ENCODE data around the gene DENND5A.

DENND5A gene

DNA sequence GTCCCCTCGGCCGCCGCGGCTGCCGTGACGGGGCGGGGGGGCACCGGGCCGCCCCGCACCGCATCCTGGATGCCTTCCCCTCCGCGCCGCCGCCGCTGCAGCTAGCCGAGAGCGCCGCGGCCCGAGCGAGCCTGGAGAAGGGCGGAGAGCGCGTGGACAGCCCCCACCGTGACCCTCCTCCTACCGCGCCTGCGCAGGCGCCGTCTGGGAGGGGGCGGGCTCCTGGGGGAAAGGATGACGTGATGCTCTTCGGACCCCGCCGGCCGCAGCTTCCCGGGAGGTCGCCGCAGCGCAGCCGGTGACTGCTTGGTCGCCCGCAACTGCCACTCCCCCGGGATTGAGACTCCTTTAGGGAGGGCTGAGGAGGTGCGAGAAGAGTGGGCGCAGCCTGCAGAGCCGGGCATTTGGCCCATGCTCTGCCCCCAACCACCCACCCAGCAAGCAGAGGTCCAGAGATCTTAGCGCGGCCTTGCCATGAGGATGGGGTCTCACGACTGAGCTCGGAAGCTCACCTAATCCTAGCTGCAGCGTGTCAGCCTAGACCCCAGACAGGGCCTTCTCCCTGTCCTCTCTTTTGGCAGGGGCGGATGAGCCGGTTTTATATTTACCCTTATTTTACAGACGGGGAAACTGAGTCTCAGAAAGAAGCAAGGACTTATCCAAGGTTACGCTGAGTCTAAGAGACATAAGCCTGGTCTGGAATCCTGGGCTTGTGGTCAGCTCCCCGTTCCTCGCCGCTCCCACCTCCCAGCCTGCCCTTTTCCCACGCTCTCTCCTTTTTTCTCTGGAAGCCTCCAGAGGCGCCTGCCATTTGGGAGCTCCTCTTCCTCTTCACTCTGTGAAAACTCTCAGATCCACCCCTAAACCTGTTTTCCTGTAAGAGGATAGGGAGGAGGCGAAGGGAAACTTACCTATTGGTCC lies at the start of gene DENND5A:
TSS of gene DENND5A (minus strand) at position 140 of the 921 bp plus-strand sequence. CDS start 281 bp downstream, outside the sequence.
- peak; percentile 67 to 83 for DNase-seq

DNA sequence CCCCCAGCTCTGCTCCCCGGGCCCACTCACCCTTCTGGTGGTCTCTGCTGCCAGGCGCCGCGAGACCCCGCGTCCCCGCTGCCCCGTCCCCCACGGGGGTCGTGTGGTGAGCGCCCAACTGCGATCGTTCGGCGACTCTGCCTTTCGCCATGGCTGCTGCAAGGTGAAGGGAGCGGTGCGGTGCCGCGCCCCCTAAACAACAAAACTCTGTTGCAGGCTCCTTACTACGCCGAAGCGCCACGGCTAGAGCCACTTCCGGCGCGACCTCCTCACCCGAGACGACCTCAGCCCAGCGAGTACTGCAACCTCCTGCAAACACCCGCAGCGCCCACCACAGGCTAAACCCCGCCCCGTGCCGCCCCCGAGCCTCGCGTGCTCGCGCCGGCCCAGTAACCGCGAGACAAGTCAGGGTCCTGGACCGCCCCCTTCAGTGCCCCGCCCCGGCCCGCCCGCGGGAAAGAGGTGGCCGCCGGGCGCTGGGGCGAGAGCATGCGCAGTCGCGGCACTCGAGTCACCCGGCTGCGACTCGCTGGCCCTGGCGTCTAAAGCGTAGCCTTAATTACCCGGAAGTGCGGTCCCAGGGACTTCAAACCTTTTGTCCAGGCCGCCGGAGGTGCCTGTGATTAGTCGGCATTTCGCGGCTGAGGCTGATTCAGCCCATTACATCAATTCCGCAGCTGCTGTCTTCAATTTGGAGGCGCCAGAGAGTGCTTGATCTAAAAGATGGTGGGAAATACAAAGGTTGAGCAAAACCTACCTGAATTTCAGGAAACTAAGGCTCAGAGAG lies 49.3 kb upstream of the DENND5A start, which contains the start of gene TMEM41B:
TSS of gene TMEM41B (minus strand) at position 303 of the 787 bp plus-strand sequence. CDS start at position 151, 152 bp downstream.
- DNase-seq: peak; percentile 98 to 99

DNA sequence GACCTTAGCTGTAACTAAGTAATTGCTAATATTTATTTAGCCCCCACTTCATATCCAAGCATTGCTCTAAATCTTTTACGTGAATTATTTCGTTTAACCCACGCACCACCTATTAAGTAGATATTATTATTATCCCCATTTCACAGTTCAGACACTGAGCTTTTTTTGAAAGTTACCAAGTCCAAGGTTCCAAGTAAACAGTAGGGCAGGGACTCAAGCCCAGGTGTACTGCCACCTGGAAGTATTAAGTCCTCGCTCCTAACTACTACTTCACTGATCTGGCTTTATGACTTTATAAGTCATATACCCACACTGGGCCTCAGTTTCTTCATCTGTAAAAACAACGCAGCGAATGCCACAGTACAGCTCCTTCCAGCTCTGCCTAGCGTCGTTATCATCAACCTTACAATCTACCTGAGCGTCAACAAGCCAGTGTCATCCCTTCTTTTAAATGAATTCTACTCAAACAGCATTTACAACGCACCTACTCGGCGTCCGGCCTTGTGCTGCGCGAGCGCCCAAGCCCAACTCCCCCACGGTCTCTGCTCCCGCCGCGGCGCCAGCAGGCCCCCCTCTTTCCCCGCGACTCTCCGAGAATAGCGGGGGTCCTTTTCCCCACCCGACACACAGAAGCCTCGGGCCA lies 48.6 kb upstream of the DENND5A start:
- DNase-seq: peak; percentile 28

DNA sequence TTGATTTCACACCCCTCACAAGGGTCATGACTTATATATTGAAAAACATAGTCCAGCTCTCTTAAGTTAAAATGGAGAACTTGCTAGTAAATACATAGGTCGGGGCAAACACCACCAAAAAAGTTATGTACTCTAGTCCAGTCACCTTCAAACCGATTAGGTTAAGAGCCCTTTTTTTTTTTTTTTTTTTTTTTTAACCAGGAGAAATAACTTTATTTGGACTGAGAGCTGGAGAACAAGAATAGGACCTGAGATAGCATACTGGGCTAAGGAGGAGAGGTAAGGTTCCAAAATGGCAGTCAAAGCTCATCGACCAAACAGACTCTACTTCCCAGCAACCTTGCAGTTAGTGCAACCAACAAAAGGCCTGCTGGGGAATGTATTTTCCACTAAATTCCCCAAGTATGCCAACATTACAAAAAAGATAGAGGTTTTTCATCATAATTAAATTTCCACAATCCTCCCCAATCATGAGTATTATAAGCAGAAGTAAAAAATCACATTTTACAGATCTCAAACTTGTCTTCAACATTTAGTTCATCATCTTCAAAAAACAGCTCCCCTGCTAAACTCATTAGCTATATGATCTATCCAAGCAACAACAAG lies 45.4 kb upstream of the DENND5A start:
- no peak for DNase-seq

DNA sequence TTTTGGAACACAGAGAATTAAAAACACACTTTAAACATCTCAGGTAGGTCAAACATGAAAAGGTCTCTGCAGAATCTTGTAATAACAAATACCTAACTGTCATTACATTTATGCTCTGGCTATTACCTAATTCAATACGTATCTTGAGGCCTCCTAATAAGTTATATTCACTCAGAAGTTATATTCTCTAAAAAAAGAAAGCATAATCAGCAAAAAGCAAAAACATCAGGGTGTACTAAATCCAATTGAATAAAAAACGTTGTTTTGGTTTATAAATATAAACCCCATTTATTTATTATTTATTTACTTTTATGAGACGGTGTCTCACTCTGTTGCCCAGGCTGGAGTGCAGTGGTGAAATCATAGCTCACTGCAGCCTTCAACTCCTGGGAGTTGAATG lies 39.0 kb upstream of the DENND5A start:
- DNase-seq: no peak

DNA sequence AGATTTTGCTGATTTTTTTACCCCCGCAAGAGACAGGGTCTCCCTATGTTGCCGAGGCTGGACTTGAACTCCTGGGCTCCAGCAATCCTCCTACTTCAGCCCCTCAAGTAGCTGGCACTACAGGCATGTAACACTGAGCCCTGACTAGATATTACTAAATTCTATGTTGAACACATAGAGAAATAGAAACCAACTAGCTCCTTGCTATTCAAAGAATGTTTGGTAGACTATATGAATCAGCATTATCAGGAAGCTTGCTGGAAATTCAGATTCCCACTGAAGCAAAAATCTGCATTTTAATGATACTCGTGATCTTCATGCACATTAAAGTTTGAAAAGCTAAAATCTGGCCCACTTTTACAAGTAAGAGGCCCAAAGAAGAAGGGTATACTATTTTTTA lies 37.3 kb upstream of the DENND5A start:
- no peak for DNase-seq

DNA sequence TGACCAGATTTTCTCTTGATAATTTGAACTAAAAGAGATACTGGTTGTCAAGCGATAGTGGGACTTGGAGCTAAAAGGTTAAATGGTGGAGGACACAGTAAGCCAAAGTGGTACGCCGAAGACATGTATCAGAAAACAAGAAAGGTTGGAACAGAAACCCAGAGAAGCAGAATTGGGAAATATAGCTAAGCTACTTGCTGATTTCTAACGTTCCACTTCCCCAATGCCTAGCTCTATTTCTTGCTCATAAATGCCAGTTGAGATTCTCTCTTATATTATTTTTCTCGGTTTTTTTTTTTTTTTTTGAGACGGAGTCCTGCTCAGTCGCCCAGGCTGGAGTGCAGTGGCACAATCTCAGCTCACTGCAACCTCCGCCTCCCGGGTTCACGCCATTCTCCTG lies 36.6 kb upstream of the DENND5A start:
- DNase-seq: no peak

DNA sequence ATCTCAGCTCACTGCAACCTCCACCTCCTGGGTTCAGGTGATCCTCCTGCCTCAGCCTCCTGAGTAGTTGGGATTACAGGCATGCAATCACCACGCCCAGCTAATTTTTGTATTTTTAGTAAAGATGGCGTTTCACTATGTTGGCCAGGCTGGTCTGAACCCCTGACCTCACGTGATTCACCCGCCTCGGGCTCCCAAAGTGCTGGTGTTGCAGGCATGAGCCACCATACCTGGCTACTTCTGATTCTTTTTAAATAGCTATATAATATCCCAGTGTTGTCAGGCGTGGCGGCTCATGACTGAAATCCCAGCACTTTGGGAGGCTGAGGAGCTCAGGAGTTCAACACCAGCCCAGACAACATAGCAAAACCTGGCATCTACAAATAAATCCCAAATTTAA lies 28.5 kb upstream of the DENND5A start:
- DNase-seq: no peak

DNA sequence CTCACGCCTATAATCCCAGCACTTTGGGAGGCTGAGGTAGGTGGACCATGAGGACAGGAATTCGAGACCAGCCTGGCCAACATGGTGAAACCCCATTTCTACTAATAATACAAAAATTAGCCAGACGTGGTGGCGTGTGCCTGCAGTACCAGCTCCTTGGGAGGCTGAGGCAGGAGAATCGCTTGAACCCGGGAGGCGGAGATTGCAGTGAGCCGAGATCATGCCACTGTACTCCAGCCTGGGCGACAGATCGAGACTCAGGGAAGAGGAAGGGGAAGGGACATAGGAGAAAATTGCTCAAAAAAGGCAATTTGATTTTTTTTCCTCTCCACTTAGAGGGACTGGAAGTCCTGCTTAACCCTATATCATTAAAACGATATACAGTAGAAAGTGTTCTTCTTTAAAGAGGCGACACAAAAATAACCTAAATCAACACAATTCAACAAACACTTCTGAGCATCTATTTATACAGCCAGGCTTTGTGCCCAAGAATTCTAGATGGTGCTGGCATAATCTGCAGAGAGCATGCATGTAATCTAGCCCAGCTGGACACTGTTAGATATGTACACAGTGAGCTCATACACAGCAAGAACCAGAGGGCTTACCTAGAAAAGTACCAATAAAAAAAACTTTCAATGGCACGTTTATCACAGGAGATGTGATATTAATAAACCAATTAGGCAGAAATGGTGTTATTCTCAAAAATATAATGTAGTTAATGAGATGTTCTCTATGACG lies 20.9 kb upstream of the DENND5A start:
- DNase-seq: peak in 1 of 2 experiments; percentile 77

DNA sequence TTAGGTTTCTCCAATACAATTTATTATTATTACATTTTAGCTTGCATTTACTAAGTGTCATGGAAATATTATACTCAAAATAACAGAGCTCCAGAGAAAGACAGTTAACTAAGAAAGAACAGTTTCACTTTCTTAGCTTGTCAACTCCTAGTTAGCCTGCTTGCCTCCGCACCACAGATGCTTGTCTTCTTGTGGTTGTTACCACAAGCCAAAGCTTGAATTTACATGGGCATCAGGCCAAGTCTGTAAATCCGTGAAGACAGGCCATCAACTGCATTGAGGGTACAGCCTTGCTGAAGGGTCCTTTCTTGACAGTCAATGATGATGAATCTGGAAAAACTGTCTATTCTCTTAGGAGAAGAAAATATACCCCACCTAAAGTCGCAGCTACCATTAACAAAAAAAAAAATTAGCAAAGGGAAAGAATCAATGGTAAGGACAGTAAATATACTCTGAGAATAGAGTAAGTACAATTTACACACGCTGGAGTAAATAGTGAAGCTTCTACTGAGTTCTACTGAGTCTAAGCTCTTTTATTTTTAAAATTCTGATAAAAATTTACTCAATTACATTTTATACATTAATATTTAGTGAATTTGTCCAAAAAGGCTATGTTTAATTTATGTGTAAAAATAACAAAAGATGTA lies 15.6 kb upstream of the DENND5A start:
- DNase-seq: peak; percentile 21 to 56

DNA sequence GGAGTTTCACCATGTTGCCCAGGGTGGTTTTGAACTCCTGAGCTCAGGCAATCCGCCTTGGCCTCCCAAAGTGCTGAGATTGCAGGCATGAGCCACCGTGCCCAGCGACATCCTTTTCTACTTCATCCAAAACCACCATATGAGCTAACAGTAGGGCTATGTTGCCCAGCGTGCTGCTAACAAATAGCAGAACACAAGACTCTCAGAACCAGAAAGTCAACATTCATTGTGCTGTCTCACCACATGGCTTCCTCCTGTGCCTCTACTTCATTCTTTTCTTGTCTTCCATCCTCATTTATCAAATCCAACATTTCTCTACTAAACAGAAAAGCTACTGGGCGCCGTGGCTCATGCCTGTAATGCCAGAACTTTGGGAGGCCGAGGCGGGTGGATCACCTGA lies 12.0 kb upstream of the DENND5A start:
- no peak for DNase-seq

DNA sequence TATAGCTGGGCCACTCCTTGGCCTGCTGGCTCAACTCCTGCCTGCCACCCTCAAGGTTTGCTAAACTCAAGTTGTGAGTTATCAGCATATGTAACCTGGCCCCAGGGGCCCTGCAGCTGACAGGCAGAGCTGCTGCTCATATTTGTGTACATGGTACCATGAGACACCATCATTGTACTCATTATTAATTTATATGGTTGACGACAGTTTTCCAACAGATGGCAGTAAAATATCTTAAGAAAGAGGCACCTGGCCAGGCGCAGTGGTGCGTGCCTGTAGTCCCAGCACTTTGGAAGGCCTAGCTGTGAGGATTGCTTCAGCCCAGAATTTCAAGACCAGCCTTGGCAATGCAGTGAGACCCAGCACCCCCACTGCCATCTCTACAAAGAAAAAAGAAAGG lies 11.4 kb upstream of the DENND5A start:
- peak; percentile 9 to 44 for DNase-seq

DNA sequence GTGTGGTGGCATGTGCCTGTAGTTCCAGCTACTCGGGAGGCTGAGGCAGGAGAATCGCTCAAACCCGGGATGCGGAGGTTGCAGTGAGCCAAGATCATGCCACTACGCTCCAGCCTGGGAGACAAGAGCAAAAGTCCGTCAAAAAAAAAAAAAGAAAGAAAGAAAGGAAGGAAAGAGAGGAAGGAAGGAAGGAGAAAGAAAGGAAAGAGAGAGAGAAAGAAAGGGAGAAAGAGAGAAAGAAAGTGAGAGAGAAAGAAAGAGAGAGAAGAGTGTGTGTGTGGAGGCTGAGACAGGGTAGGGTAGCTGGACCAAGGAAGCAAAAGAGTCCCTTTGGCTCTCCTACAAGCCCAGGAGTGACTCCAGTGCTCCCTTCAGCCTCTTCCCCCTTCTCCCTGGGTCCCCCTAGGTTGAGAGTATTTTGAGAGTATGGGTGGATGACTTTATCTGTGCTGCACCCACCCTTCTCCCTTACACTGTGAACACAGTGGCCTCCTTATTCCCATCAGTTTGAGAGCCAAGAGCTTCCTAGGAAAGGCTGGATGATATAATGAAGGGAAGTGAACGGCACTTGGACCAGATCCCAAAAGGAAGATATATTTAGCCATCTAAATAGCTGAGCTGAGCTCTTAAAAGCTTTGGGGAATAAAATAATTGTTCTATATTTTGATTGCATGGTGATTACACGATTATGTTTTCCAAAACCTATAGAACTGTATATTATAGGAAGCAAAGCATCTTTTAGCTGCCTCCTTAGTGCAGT lies 9.5 kb upstream of the DENND5A start:
- no peak for DNase-seq

DNA sequence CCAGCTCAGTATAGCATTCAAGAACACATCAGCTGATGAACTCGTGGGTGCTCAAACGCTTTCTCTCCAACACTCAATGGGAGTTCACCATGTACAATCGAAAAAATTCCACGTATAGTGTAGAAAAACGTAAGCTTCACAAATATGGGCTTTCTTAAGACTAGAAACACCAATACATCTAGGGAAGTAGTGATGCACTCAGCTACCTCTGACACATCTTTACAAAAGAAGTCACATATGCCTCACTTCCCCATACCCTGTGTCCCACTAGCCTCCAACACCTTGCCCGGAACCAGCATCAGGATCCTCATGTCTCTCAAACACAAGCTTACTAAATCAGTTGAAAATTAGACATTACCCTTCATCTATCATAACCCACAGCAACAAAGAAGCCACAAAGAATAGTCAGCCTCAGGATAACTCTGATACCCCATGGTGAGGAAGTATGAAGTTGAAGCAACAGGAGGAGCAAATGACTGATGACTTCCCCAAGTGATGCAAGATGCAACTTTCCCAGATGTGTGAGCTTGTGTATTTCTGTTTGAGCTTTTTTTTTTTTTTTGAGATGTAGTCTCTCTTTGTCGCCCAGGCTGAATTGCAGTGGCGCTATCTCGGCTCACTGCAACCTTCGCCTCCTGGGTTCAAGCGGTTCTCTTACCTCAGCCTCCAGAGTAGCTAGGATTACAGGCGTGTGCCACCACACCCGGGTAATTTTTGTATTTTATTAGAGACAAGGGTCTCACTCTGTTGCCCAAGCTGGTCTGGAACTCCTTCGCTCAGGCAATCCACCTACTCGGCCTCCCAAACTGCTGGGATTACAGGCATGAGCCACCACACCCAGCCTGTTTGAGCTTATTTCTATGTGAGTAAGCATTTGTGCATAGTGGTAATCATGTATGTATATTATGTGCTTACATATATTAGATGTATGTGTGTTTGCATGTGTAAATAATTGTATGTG lies 8.5 kb upstream of the DENND5A start:
- DNase-seq: no peak

DNA sequence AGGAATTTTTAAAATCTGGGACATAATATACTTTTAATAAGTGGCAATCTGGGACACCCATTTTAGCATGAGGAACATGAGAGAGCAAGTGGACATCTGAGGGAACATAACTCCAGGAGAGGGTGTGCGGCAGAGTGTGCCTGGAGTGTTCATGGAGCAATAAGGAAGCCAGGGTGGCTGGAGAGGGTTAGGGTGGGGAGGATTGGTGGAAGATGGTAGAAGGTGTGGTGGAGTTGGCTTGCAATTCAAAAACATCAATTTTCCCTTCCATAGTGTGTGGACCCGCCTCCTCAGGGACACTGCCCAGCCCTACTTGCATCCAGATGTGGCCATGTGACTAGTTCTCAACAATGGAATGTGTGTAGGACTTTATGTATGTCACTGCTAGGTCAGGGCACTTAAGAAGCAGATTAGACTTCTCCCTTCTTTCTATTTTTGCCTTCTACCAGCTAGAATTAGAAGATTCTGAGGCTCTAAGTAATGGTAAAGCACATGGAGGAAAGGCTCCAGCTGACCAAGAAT lies 4.4 kb upstream of the DENND5A start:
- DNase-seq: no peak

DNA sequence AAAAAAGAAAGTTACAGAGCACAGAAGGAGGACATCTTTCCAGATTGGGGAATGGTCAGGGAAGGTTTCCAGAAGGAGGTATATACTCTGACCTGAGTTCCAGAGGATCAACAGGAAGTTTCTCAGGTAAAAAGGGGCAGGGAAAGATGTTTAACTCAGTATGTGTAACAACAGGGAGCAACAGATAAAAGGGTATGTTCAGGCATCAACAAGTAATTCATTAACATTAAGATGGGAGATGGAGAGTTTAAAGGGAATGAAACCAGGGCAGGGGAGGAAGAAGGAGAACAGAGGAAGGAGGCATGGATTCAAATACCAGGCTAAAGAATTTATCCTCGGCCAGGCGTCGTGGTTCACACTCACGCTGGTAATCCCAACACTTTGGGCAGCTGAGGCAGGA lies 2.5 kb upstream of the DENND5A start:
- no peak for DNase-seq

DNA sequence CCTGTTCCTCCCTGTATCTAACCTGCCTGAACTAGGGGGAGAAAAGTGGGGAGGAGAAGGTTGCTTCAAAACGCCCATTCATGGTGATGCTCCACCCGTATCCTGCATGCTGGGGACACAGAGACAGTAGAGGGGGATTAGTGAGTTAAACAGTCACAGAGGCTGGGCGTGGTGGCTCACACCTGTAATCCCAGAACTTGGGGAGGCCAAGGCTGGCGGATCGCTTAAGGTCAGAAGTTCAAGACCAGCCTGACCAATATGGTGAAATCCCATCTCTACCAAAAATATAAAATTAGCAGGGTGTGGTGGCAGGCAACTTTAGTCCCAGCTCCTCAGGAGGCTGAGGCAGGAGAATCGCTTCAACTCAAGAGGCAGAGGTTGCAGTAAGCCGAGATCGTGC lies 1.8 kb upstream of the DENND5A start:
- no peak for DNase-seq

DNA sequence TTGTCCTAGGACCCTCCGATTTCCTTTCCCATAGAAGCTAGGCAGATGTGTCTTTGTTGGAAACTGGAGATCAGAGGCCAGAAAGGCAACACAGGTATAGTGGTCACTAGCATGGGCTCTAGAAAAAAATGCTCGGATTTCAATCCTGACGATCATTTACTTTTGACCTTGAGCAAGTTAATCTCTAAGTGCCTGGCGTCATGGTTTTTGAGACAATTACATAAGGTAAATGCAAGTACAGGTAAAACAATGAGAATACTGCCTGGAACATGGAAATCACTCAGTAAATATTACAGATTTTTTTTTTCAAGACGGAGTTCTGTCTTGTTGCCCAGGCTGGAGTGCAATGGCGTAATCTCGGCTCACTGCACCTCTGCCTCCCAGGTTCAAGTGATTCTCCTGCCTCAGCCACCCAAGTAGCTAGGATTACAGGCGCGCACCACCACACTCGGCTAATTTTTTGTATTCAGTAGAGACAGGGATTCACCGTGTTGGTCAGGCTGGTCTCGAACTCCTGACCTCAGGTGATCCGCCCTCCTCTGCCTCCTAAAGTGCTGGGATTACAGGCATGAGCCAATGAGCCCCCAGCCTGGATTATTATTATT lies 1.1 kb upstream of the DENND5A start:
- DNase-seq: no peak
